NCI-H2171 (cell line): Measurements from ENCODE around the gene DDR1.
"Not testable (repeated sequence)": the region's sequence is repeated elsewhere in the genome, so short reads cannot be mapped to it uniquely, and the experiment has no call there.

ENCODE experiments used
- DNase-seq: peaks from one replicate; lab custom pipeline; 2025; lab: John Stamatoyannopoulos, UW

The DDR1 gene

GRCh38 chr6:30918670-30919069, 34.4 kb downstream of the DDR1 start:
- no peak for DNase-seq

DNA sequence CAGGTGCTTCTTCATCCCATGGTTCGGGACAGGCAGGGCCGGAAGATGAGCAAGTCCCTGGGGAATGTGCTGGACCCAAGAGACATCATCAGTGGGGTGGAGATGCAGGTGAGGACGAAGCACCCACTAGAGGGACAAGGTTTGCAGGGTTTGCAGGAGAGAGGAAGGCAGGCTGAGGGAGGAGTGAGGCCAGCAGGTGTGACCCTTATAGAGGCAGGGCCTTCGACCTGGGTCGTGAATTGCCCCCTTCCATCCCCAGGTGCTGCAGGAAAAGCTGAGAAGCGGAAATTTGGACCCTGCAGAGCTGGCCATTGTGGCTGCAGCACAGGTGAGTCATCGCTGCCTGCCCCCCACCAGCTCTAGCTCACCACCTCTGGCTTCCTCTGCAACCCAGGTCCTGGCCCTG, 38.1 kb downstream of the DDR1 start:
- no peak for DNase-seq

DNA sequence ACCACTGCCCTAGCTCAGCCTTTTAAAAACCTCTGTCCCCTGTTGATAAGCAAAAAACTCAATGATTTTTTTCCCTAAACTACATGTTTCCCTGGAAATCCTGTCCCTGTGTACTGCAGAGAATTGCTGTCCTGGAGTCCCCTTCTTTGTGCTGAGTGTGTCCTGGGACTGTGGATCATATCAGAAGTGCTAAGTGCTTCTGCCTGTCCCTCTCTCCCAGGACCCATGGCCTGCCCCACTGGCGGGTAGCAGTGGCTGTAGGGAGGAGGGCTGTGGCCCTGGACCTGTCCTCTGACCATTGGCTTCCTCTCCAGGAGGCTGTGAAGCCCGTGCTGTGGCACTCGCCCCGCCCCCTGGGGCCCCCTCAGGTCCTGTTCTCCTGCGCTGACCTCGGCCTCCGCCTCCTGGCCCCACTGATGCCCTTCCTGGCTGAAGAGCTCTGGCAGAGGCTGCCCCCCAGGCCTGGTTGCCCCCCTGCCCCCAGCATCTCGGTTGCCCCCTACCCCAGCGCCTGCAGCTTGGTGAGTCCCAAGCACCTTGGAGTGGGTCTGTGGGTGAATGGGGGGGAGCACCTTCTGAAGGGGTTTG, 39.8 kb downstream of the DDR1 start:
- DNase-seq: not testable (repeated sequence)

GRCh38 chr6:30926644-30927043, 42.3 kb downstream of the DDR1 start:
- DNase-seq: no peak

DNA sequence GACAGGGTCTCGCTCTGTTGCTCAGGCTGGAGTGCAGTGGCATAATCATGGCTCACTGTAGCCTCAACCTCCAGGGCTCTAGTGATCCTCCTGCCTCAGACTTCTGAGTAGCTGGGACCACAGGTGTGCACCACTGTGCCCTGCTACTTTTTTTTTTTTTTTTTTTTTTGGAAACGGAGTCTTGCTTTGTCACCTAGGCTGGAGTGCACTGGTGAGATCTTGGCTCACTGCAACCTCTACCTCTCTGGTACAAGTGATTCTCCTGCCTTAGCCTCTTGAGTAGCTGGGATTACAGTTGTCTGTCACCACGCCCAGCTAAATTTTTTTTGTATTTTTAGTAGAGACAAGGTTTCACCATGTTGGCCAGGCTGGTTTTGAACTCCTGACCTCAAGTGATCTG, 42.8 kb downstream of the DDR1 start:
- not testable (repeated sequence) for DNase-seq

GRCh38 chr6:30928677-30929076, 44.4 kb downstream of the DDR1 start:
- no peak for DNase-seq

DNA sequence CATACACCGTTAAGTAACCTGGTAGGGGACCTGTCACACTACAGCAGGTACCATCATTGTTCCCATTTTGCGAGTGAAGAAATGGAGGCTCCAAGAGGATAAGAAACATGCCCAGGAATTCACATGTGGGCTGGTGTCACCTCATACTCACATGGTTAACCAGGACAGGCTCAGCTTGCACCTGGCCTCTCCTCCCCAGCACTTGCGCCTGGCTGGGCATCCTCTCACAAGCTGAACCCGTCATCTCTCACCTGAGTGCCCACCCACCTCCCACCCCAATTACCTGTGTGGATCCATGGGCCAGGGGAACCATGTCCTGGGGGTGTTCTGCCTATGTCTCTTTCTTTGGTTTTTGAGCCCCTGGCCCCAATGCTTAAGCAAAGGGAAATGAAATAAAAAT, 46.2 kb downstream of the DDR1 start:
- DNase-seq: no peak

DNA sequence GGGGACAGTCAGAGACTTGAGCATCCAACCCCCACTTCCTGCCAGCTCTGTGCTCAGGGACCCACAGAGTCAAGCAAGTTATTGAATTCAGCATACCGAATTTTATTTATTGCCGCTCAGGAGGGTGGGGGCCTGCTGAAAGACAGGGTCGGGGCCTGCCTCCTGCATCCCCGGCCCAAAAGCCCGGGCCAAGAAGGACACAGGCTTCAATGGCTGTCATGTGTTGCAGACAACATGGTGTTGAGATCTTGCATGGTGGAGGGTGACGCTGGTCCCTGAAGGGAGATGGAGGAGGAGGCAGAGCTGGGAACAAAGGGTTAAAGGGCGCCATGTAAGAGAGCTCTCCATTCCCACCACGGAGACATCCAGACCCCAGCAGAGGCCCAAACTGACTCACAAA, 47.0 kb downstream of the DDR1 start:
- no peak for DNase-seq

DNA sequence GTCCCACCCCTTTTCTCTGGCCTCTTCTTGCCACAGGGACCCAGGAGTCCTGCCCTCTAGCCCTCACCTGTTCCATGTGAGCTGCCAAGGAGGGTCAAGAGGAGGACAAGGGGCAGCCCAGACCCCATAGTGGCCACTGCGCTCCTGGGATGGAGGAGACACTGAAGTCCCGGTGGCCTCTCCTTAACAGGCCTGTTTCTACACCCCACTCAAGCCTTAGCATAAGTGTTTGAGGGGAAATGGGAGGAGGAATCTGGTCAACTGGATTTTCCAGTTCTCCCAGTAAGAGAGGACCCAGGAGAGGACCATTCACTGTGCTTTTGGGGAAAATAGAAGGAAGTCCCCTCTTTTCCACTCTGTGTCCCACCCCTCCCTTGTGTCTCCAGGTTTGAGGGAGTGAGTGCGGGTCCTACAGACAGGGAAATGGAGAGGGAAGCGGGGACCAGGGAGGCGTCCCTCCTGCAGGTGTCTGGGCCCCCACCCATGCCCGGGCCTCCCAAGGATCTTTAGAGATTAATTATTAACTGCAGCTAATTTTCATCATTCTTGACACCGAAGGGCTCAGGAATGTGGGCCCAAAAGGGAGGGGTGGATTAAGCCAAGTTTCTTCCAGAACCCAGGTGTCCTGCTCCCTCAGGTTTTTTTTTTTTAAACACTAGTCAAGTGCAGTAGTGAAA, 47.8 kb downstream of the DDR1 start, which contains the start of gene SFTA2:
SFTA2 (minus strand) TSS at position 202 of the 677 bp plus-strand sequence; CDS start at position 128, 74 bp downstream.
- no peak for DNase-seq

GRCh38 chr6:30932665-30933365, 48.5 kb downstream of the DDR1 start:
- DNase-seq: no peak

DNA sequence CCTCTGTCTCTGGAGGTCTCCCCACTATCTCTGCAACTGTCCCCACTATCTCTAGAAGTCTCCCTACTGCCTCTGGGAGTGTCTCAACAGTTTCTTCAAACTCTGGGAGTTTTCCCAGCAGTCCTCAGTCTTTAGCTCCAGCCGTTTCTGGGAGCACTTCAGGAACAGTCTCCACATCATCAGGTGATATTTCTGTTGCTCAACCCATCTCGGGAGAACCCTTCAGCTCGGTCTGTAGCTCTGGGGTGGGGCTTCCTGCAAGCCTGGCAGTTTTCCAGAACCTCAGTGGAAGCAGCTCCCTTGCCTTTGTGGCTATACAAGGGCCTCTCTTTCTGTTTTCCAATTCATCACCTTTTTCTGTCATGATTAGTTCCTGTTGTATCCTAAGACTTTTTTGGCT, 50.7 kb downstream of the DDR1 start:
- DNase-seq: no peak

- no peak for DNase-seq
These were observed 52.9 kb downstream of the DDR1 start for GRCh38 chr6:30937265-30937664.

GRCh38 chr6:30938730-30939129, 54.4 kb downstream of the DDR1 start:
- no peak for DNase-seq

GRCh38 chr6:30939473-30939872, 55.2 kb downstream of the DDR1 start:
- DNase-seq: no peak

DNA sequence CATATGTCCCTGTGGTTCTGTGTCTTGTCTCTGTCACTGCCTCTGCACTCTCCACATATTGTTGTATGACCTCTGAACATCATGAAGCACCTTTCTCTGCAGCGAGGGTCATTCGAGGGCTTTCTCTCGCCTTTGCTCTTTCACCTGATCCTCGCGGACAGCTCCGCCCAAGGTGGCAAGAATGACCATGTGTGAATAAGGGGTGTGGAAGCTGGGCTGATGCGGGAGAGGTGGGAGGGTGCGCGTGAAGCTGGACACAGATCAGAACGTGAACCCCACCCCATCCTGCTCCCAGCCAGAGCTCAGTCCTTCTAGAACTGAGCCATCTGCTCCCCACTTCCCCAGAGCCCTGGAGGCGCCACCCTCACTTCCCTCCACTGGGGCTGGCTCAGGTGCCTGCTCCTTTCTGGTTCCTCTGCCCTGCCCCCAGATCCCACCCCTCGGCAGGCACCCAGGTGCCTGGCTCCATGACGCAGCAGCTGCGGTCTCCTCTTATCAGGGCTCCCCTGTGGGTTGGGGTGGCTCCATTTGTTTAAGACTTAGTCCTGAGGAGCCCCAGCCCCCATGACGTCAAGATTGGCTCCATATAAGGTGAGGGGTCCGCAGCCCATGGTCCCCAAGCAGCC, 56.2 kb downstream of the DDR1 start, which contains the start of gene MUCL3:
MUCL3 (plus strand) TSS at position 613 of the 626 bp plus-strand sequence. CDS start 27 bp downstream, outside the sequence.
- peak; percentile 26 for DNase-seq

- DNase-seq: no peak
These were observed 58.2 kb downstream of the DDR1 start for GRCh38 chr6:30942338-30943060.

- DNase-seq: no peak
These were observed 59.7 kb downstream of the DDR1 start for GRCh38 chr6:30944051-30944450.

- DNase-seq: no peak
These were observed 61.0 kb downstream of the DDR1 start for GRCh38 chr6:30945281-30945680.

DNA sequence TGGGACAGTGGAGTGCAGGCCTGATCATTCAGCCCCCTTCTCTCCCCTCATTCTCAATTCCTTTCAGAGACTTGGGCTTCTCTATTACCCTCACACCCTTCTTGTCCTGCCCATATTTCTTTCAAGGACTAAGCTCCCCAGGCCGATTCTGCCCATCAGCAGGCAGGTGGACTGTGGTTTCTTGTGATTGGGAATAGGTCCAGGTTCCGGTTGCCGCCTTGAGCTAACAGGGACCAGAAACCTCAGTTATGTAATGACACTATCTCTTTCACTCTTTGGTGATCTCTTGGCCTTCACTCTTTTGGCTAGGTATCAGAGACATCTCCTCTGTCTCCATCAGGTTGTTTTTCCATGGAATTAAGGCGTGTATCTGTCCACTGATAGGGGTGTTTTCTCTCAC, 62.9 kb downstream of the DDR1 start:
- DNase-seq: no peak

DNA sequence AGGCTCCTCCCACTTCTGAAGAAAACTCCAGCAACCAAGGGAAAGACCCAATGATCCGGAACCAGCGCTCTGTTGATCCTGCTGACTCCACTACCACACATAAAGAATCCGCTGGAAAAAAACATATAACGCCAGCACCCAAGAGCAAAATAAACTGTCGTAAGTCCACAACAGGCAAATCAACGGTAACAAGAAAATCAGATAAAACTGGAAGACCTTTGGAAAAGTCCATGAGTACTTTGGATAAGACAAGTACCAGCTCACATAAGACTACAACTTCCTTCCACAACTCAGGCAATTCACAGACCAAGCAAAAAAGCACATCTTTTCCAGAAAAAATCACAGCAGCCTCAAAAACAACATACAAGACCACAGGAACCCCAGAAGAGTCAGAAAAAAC, 64.5 kb downstream of the DDR1 start:
- DNase-seq: no peak
